Measurements from ENCODE around the gene NKX1-1. TPM values are rescaled to one million over a fixed set of nuclear protein-coding genes. Genes with fewer than 3 reads are reported as not detected.
"Not testable (repeated sequence)": the region's sequence is repeated elsewhere in the genome, so short reads cannot be mapped to it uniquely, and the experiment has no call there.

The NKX1-1 gene
- total and polyA plus RNA-seq, 8 donors = not detected

GRCh38 chr4:1446502-1447386 is 40.5 kb upstream of the NKX1-1 start:
- TF ChIP-seq, protein P1, sequence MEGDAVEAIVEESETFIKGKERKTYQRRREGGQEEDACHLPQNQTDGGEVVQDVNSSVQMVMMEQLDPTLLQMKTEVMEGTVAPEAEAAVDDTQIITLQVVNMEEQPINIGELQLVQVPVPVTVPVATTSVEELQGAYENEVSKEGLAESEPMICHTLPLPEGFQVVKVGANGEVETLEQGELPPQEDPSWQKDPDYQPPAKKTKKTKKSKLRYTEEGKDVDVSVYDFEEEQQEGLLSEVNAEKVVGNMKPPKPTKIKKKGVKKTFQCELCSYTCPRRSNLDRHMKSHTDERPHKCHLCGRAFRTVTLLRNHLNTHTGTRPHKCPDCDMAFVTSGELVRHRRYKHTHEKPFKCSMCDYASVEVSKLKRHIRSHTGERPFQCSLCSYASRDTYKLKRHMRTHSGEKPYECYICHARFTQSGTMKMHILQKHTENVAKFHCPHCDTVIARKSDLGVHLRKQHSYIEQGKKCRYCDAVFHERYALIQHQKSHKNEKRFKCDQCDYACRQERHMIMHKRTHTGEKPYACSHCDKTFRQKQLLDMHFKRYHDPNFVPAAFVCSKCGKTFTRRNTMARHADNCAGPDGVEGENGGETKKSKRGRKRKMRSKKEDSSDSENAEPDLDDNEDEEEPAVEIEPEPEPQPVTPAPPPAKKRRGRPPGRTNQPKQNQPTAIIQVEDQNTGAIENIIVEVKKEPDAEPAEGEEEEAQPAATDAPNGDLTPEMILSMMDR (IDR thresholded peaks at IDR 0.05) = no peak
- H3K9me3 ChIP-seq = no peaks in the 10 kb centered on the region
- no peaks in the 10 kb centered on the region for H3K36me3 ChIP-seq
- peaks cover 0 to 69% of the 10 kb centered on the region in 2 donors for H3K27me3 ChIP-seq
- H3K27ac ChIP-seq = no peak overlapping the region
- ATAC-seq (no peak), DNase-seq (no peak)
- H3K4me3 ChIP-seq = no peak overlapping the region
- intact Hi-C loops (cut with DNase I) = no loop called here
- no peaks in the 10 kb centered on the region for H3K4me1 ChIP-seq

DNA sequence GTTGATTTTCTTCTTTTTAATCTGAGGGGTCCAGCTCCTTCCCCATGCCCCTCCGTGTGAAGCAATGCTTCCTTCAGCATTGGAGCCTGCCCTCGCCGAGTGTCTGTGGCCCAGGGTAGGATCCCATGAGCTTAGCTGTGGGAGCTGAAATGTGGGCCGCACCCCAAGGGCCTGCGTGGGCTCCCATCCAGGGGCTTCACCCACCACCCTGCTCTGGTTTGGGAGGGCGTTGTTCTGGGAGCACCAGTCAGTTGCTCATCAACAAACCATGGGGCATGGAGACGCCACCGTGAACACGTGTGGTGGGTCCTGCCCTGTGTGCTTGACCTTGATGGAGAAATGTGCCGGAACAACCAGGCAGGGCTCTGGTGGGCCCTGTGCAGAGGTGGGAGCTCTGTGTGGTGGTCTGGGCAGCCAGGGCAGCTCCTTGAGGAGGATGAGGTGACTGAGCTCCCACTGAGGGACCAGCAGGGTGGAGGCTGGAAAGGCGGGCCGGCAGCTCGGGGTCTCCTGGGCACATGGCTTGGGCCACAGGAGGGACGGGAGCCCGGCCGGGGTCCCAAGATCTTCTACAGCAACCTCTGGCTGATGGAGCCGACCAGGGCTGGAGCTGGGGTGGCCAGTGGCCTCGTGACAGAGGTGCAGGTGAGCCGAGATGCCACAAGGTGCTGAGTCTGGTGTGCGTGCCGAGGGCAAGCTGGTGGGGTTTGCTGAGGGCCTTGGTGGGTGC is 39.6 kb upstream of the NKX1-1 start:
- TF ChIP-seq, protein P1 (IDR thresholded peaks at IDR 0.05) = no peak
- no peak for DNase-seq

DNA sequence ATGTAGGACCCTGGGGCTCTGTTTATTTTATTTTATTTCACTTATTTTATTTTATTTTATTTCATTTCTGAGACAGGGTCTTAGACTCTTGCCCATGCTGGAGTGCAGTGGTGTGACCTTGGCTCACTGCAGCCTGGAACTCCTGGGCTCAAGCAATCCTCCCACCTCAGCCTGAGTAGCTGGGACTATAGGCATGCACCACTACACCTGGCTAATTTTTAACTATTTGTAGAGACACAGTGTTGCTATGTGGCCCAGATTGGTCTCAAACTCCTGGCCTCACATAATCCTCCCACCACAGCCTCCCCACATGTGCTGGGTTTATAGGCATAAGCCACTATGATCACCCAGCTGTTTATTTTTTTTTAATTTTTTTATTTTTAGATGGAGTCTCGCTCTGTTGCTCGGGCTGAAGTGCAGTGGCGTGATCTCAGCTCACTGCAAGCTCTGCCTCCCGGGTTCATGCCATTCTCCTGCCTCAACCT is 37.5 kb upstream of the NKX1-1 start:
- DNase-seq; H3K4me3 ChIP-seq; H3K36me3 ChIP-seq; H3K9me3 ChIP-seq; ATAC-seq; H3K27ac ChIP-seq; H3K4me1 ChIP-seq; intact Hi-C loops (cut with DNase I): not testable (repeated sequence)
- peaks cover 0 to 39% of the 10 kb centered on the region in 2 donors for H3K27me3 ChIP-seq

More for the DNA sequence above, 39.6 kb upstream of the NKX1-1 start:
- Histone ChIP-seq H3K4me3 (no peak overlapping the region), H3K27ac (no peak overlapping the region), H3K36me3 (no peaks in the 10 kb centered on the region), H3K27me3 (peaks cover 0 to 61% of the 10 kb centered on the region in 2 donors), H3K9me3 (no peaks in the 10 kb centered on the region), H3K4me1 (no peaks in the 10 kb centered on the region)
- no peak for ATAC-seq
- intact Hi-C loops (cut with DNase I) = no loop called here

DNA sequence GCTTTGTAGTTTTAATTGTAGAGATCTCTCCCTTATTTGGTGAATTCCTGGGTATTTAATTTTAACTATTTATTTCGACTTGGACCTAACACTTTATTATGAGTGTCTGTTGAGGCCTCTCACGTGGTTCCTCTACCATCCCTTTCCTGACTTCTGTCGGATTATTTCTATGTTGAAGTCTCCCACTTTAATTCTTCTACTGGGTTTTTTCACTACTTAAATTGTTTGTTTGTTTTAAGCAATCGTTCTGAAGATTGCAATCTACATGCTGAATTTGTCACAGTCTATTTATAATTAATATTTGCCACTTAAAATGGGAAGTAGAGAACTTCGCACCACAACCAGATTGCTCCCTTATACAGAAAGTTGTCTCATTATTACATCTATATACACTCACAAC is 20.8 kb upstream of the NKX1-1 start:
- Histone ChIP-seq H3K36me3 (no peaks in the 10 kb centered on the region), H3K4me3 (no peak overlapping the region), H3K9me3 (no peaks in the 10 kb centered on the region), H3K4me1 (no peaks in the 10 kb centered on the region), H3K27me3 (peaks cover 5 to 37% of the 10 kb centered on the region in 2 donors), H3K27ac (no peak overlapping the region)
- no peak for DNase-seq
- intact Hi-C loops (cut with DNase I) = no loop called here
- ATAC-seq = no peak
- TF ChIP-seq, protein P1 (IDR thresholded peaks at IDR 0.05) = no peak

DNA sequence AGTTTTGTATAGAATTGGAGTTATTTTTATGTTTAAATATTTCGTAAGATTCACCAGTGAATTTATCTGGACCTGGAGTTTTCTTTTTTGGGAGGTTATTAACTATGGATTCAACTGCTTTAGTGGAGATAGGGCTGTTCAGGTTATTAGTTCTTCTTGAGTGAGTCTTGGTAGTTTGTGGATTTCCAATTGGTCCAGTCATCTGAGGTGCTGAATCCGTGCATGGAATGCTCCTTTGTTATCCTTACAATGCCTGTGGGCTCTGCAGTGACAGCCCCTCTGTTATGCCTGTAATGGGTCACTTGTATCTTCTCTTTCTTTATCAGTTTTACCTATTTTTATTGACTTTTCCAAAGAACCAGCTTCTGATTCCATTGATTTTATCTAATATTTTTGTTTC is 15.4 kb upstream of the NKX1-1 start:
- H3K9me3 ChIP-seq = no peaks in the 10 kb centered on the region
- no peak overlapping the region for H3K4me3 ChIP-seq
- no peaks in the 10 kb centered on the region for H3K36me3 ChIP-seq
- ATAC-seq = no peak
- no peaks in the 10 kb centered on the region for H3K4me1 ChIP-seq
- intact Hi-C loops (cut with DNase I) = no loop called here
- TF ChIP-seq, protein P1 (IDR thresholded peaks at IDR 0.05) = no peak
- DNase-seq = no peak
- no peak overlapping the region for H3K27ac ChIP-seq
- peaks cover 5 to 88% of the 10 kb centered on the region in 2 donors for H3K27me3 ChIP-seq
